NCI-H2171 treated with DMSO at 0.1 percent for 48 hours (cell line): ENCODE data around the gene NMNAT3.
"Not testable (repeated sequence)": the region's sequence is repeated elsewhere in the genome, so short reads cannot be mapped to it uniquely, and the experiment has no call there.

Experiments
- DNase-seq: peaks from one replicate; lab custom pipeline; 2025; lab: John Stamatoyannopoulos, UW

Gene NMNAT3

DNA sequence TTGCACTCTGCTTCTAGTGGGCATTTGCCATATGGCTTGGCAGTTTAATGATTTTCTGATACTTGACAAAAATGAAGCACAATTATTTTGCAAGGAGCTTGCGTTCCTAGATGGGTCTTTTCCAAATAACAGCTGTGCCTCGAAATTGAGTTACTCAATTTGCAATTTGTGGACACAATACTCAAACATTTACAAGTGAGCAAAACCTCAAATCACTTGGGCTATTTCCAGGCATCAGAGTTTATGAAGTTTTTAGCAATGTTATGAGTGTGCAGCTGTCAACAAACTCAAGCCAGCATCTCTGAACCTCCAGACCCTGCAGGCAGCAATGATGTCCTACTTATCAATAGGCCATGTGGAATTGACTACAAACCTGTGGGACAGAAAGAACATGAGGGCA is 41.3 kb downstream of the NMNAT3 start:
- no peak for DNase-seq

DNA sequence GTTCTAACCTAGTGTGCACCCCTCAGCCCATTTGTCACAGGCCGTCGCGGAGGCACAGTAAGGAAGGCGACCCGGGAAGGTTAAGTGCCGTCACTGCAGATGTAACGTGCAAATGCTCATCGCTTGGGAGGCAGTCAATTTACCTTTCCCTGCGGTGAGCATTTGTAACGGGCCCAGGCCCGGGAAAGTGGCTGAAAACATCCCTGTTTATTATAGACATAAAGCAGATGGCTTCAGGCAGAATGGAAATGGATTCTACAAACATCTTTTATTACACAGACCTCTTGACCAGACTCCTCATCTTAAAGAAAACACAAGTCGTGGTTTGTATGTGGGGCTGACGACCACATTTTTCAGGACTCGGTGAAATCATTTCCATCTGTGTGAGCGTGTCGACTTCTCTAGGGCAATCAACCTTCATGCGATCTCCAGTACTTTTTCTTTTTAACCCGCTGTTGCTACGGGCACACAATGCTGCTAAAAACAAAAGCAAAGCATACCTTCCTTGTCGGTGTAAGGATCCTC is 43.6 kb downstream of the NMNAT3 start:
- no peak for DNase-seq

DNA sequence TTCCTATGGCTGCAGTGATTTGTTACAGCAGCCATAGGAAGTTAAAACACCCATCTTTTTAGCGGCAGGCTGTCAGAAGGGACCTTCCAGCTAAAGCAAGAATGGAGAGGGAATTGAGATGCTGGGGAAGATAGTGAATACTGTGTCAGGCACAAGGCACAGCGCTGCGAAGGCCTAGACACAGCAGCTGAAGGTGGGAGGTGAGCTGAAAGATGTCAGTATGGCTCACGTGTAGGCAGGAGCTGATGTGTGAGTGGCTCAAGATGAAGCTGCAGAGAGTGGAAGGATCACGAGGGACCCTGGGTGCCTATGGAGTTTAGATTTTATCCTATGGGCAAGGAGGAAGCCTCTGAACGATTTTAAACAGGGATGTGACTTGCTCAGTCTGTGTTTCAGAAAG is 44.3 kb downstream of the NMNAT3 start:
- DNase-seq: no peak

DNA sequence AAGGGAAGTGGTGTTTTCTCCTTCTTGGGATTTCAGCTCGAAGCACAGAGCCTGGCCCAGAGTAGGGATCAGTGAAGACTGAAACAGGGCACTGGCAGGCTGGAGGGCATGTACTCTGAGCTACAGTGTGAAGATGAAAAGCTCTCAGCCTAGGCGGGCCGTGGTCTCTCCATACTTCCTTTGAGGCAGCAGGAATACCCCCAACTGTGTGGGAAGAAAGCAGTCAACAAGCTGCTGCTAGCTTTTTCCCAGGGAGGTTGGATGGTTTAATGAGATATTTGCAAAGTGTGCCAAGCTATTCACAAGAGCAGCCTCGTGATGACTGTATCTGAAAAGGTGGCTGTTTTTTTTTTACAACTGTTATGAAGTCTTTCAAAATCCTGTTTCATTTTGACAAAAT is 47.2 kb downstream of the NMNAT3 start:
- DNase-seq: no peak

DNA sequence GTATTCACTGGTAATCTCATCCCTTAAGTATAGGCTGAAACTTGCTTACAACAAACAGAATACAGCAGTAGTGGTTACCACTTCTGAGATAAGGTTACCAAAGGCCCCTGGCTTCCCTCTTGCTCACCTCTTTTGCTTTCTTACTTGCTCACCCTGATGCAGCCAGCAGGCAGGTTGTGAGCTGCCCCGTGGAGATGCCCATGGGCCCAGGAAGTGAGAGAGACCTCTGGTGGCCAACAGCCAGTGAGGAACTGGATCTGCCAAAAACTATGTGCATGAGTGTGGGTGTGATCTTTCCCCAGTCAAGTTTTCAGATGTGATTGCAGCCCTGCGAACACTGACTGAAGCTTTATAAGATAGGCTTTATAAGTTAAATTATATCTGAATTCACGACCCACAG is 48.7 kb downstream of the NMNAT3 start:
- DNase-seq: peak; percentile 22

- DNase-seq: no peak
Observed at GRCh38 chr3:139627759-139628158, 50.0 kb downstream of the NMNAT3 start.

GRCh38 chr3:139620438-139620837 is 57.3 kb downstream of the NMNAT3 start:
- DNase-seq: no peak

DNA sequence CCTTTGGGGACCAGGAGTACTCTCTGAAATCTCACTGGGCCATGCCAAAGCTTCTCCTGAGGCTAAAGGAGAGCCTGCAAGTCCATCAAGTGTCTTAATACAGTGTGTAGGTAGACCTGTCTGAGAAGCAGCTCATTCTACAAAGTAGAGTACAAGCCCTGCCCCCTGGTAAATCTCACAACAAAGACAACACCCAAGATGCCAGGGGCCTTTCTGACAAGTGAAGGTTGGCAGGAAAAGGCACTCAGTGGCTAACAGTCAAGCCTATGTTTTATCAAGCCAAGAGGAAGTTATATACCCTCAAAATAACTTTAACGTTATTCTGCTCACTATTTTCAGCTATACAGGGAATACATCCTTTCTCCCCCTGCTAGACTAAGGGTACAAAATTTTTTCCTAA is 58.3 kb downstream of the NMNAT3 start:
- no peak for DNase-seq

DNA sequence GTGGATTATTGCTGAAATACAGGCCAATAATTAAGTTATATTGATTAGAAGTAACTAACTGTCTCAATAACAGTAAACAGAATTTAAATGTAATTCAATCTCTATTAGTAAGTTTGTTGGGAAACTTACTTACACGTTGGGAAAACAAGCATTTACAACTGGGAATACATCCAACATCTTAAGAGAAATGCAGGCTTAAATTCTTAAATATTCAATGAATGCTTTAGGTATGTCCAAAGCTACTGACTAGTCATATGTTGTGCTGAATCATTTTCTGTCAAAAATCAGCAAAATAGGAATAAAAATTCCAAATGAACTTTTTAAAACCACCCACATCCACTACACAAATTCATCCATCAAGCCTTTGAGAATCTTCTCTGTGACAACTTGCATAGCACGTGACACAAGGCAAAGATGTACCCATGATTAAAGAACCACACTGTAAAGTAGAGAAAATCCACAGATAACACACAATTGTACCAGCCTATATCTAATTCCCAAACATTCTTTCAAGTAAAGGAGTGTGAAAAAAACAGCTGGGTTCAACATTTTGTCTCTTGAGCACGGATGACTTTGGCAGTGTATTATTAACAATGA is 60.0 kb downstream of the NMNAT3 start:
- DNase-seq: no peak

- DNase-seq: peak; percentile 30
Observed at GRCh38 chr3:139611528-139611927, 66.2 kb downstream of the NMNAT3 start.

DNA sequence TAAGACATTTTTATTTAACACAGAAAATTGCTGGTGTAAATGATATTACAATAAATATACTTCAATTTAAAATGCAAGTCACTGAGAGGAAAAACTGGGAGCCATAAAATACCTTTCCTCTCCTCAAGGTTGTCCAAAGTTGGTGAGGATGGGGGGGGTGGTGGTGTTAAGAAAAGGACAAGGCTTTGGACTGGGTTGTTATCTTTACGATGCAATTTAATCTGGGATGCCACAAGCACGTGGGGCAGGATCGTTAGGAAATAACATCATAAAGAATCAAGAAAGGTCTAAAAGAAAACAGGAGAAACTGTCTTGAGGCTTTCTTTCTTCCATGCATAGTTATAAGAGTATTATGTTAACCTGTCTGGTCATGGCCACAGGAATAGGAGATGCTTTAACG is 66.9 kb downstream of the NMNAT3 start:
- DNase-seq: no peak

- no peak for DNase-seq
Observed at GRCh38 chr3:139608924-139609323, 68.8 kb downstream of the NMNAT3 start.

DNA sequence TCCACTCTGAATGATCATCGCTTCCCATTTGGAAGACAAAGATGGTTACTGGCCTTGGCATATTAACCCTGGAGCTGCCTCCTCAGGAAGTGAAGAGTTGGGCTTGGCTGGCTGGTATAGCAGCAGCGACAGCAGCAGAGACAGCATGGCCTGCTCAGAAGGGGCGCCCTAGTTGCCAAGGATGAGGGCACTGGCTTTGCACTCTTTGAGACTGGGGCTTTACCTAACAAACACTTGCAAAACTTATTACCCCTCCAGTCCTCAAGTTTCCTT is 69.7 kb downstream of the NMNAT3 start:
- DNase-seq: no peak

GRCh38 chr3:139607257-139608107 is 70.3 kb downstream of the NMNAT3 start:
- no peak for DNase-seq

GRCh38 chr3:139602003-139602402 is 75.8 kb downstream of the NMNAT3 start:
- no peak for DNase-seq

- DNase-seq: peak; percentile 90
Observed at GRCh38 chr3:139601191-139601961, 76.4 kb downstream of the NMNAT3 start.

GRCh38 chr3:139597947-139598346 is 79.8 kb downstream of the NMNAT3 start:
- DNase-seq: peak; percentile 36

DNA sequence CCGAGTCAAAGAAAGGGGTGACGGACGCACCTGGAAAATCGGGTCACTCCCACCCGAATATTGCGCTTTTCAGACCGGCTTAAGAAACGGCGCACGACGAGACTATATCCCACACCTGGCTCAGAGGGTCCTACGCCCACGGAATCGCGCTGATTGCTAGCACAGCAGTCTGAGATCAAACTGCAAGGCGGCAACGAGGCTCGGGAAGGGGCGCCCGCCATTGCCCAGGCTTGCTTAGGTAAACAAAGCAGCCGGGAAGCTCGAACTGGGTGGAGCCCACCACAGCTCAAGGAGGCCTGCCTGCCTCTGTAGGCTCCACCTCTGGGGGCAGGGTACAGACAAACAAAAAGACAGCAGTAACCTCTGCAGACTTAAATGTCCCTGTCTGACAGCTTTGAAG is 86.6 kb downstream of the NMNAT3 start:
- not testable (repeated sequence) for DNase-seq

DNA sequence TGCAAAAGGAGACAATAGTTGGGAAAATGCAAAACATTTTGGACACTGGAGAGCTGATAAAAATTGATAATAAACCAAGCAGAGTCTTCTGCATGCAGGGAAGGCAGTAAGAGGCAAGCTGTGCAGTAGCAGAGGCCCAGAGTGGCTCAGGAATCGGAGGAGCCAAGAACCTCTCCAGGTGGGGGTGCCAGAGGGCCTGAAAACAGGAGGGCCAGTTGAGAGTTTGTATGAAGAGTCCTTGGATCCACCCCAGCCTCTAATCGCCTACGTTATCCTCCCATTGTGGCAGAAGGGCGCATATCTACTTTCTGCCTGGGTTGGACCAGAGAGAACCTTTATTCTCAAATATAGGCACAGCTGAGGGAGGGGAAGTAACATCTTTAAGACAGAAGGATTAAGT is 89.3 kb downstream of the NMNAT3 start:
- no peak for DNase-seq

DNA sequence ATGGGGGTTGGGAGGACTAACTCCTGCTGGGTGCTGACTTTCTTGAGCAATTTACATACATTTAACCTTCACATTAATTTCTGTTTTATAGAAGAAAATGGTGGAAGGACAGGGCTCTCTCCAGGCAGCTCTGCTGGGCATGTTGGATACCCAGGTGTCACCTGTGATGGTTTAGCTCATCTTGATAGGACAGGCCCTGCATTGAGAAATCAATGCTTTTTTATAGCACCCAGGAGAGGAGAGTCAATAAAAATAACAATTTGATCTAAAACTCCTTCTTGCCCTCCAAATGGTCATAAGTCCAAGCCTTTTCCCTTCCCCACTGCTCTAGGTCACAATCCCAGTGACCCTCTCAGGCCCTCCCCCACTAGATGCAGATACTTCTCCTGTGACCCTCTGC is 90.0 kb downstream of the NMNAT3 start:
- no peak for DNase-seq

- DNase-seq: no peak
Observed at GRCh38 chr3:139586420-139587017, 91.3 kb downstream of the NMNAT3 start.

GRCh38 chr3:139585820-139586219 is 92.0 kb downstream of the NMNAT3 start:
- no peak for DNase-seq

- not testable (repeated sequence) for DNase-seq
Observed at GRCh38 chr3:139583651-139584050, 94.1 kb downstream of the NMNAT3 start.
